GM12891 (cell line): Measurements from ENCODE around the gene VWA3B.

Experiments
- PAX5 ChIP-seq: IDR thresholded peaks from 2 replicates; pipeline ENCODE4 v1.6.1; 2011; ENCODE audit warnings: low read length, moderate library complexity, mild to moderate bottlenecking; ENCODE audit not compliant: insufficient read depth, severe bottlenecking
- POLR2A ChIP-seq: IDR thresholded peaks from 2 replicates; pipeline ENCODE4 v1.6.1; 2011; ENCODE audit warnings: low read depth, low read length, control low read depth
- POLR2AphosphoS5 ChIP-seq: IDR thresholded peaks from 2 replicates; pipeline ENCODE4 v1.6.1; 2011; ENCODE audit warnings: low read depth, low read length, control low read depth
- POU2F2 ChIP-seq: IDR thresholded peaks from 2 replicates; pipeline ENCODE4 v1.6.1; 2011; ENCODE audit warnings: low read depth, mild to moderate bottlenecking, control low read depth, low read length, moderate library complexity
- SPI1 ChIP-seq: IDR thresholded peaks from 2 replicates; pipeline ENCODE4 v1.6.1; 2011; ENCODE audit warnings: low read depth, low read length, control low read depth
- TAF1 ChIP-seq: IDR thresholded peaks from 2 replicates; pipeline ENCODE4 v1.6.1; 2011; ENCODE audit warnings: low read depth, low read length, control low read depth

- TF ChIP-seq POLR2A (no peak), SPI1 (no peak), TAF1 (no peak), POLR2AphosphoS5 (no peak), POU2F2 (no peak), PAX5 (no peak)
These were observed 118.9 kb downstream of the VWA3B start for GRCh38 chr2:98205889-98206288.
